ENCODE results near the gene TNRC6B. TPM values are rescaled to one million over a fixed set of nuclear protein-coding genes. Genes with fewer than 3 reads are reported as not detected.

Gene TNRC6B
- total RNA-seq, 1 experiment from 2014 or later: 44.6 TPM

DNA sequence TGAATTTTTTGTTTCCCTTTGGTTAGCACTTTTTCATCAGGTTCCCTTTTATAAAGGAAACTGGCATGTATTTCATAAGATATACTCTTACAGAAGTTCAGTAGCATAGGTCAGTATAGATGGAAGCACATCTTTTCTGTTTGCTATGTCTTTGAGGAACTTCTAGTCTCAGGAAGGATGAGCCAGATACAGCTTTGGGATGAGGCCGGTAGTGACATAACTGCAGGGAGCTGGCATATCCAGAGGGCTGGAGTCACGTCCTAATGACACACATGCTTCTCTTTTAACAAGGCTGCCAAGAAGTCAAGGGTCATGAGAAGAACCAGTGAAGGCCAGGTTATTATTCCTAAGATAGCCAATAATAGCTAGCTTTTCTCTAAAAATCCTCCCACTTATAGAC is 135.3 kb downstream of the TNRC6B start:
- Mint-ChIP-seq H3K4me1 (ENCODE audit: low read depth, unreplicated experiment) (no peaks in the 10 kb centered on the region), H3K9me3 (ENCODE audit: low read depth, unreplicated experiment) (no peaks in the 10 kb centered on the region), H3K36me3 (ENCODE audit: insufficient read depth, unreplicated experiment) (peaks cover 33% of the 10 kb centered on the region), H3K27ac (ENCODE audit: unreplicated experiment) (no peak overlapping the region), H3K27me3 (ENCODE audit: unreplicated experiment) (no peaks in the 10 kb centered on the region), H3K4me3 (ENCODE audit: low read depth, unreplicated experiment) (no peak overlapping the region)
- no peak for DNase-seq
- CTCF ChIA-PET: no interaction called here
- BruUV-seq (replicated peaks): no TSS peak
- TF ChIP-seq CTCF (IDR thresholded peaks at IDR 0.05; ENCODE audit: unreplicated experiment): no peak
- intact Hi-C loops (cut with micrococcal nuclease; ENCODE audit: unreplicated experiment): no loop called here

GRCh38 chr22:40314041-40314440 is 136.3 kb downstream of the TNRC6B start:
- H3K4me1 Mint-ChIP-seq (ENCODE audit: low read depth, unreplicated experiment): no peaks in the 10 kb centered on the region
- no peak for DNase-seq
- TF ChIP-seq CTCF (IDR thresholded peaks at IDR 0.05; ENCODE audit: unreplicated experiment): no peak
- H3K9me3 Mint-ChIP-seq (ENCODE audit: low read depth, unreplicated experiment): no peaks in the 10 kb centered on the region
- H3K36me3 Mint-ChIP-seq (ENCODE audit: insufficient read depth, unreplicated experiment): peaks cover 33% of the 10 kb centered on the region
- BruUV-seq (replicated peaks): no TSS peak
- no peak overlapping the region for H3K4me3 Mint-ChIP-seq (ENCODE audit: low read depth, unreplicated experiment)
- no peak overlapping the region for H3K27ac Mint-ChIP-seq (ENCODE audit: unreplicated experiment)
- CTCF ChIA-PET: no interaction called here
- H3K27me3 Mint-ChIP-seq (ENCODE audit: unreplicated experiment): no peaks in the 10 kb centered on the region
- intact Hi-C loops (cut with micrococcal nuclease; ENCODE audit: unreplicated experiment): no loop called here

- no peak for TF ChIP-seq CTCF (IDR thresholded peaks at IDR 0.05; ENCODE audit: unreplicated experiment)
- no peak overlapping the region for H3K4me3 Mint-ChIP-seq (ENCODE audit: low read depth, unreplicated experiment)
- intact Hi-C loops (cut with micrococcal nuclease; ENCODE audit: unreplicated experiment): no loop called here
- no peak overlapping the region for H3K27ac Mint-ChIP-seq (ENCODE audit: unreplicated experiment)
- no peaks in the 10 kb centered on the region for H3K4me1 Mint-ChIP-seq (ENCODE audit: low read depth, unreplicated experiment)
- CTCF ChIA-PET: interaction anchor here (0.7 kb wide), 1 partner anchor 9 kb away, joined by 3 read pairs; no protein-coding TSS in a partner anchor
- H3K27me3 Mint-ChIP-seq (ENCODE audit: unreplicated experiment): no peaks in the 10 kb centered on the region
- no peaks in the 10 kb centered on the region for H3K9me3 Mint-ChIP-seq (ENCODE audit: low read depth, unreplicated experiment)
- no TSS peak for BruUV-seq (replicated peaks)
- H3K36me3 Mint-ChIP-seq (ENCODE audit: insufficient read depth, unreplicated experiment): peaks cover 24% of the 10 kb centered on the region
- no peak for DNase-seq
Measured at GRCh38 chr22:40320687-40321086, 143.0 kb downstream of the TNRC6B start.

DNA sequence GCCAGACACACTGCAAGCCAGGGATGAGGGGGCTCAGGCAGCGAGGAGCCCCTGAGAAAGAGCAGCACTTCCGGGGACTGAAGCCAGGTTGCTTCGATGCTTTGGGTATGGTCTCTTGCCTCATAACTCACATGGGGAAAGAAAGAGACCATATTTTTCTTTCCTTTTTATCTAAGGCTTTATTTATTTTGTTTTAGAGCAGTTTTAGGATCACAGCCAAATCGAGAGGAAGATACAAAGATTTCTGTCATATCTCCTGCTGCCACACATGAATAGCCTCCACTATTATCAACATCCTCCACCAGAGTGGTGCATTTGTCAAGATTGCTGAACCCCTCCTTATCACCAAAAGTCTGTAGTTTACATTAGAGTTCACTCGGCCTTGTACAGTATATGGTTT is 144.3 kb downstream of the TNRC6B start:
- Mint-ChIP-seq H3K4me3 (ENCODE audit: low read depth, unreplicated experiment) (no peak overlapping the region), H3K9me3 (ENCODE audit: low read depth, unreplicated experiment) (no peaks in the 10 kb centered on the region), H3K4me1 (ENCODE audit: low read depth, unreplicated experiment) (no peaks in the 10 kb centered on the region), H3K27ac (ENCODE audit: unreplicated experiment) (no peak overlapping the region), H3K27me3 (ENCODE audit: unreplicated experiment) (no peaks in the 10 kb centered on the region), H3K36me3 (ENCODE audit: insufficient read depth, unreplicated experiment) (peaks cover 17% of the 10 kb centered on the region)
- no peak for DNase-seq
- BruUV-seq (replicated peaks): no TSS peak
- CTCF ChIA-PET: no interaction called here
- intact Hi-C loops (cut with micrococcal nuclease; ENCODE audit: unreplicated experiment): no loop called here
- no peak for TF ChIP-seq CTCF (IDR thresholded peaks at IDR 0.05; ENCODE audit: unreplicated experiment)
